GM18517 (cell line): ENCODE data around the gene OLR1.

ENCODE experiments used
- ATAC-seq: cut with Tn5 transposase; IDR thresholded peaks from one replicate; pipeline ENCODE4 v1.9.1; 2021; ENCODE audit warnings: mild to moderate bottlenecking, moderate library complexity; ENCODE audit not compliant: unreplicated experiment

OLR1 gene

DNA sequence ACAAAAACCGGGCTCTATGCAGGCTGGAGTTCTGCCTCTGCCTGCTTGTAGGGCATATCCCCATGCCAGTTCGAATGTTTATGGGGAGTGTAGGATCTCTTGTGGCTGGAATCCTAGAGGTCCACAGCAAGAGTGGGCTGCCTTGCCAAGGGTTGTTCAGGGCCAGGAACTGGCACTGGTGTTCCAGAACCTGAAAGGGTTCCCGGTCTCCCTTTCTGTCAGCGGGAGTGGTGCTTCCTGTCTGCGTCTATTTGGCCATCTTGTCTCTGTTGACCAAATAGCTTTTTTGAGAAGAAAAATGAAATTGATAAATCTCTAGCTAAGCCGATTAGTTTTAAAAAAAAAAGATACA, 17.8 kb downstream of the OLR1 start:
- ATAC-seq, result no peak

DNA sequence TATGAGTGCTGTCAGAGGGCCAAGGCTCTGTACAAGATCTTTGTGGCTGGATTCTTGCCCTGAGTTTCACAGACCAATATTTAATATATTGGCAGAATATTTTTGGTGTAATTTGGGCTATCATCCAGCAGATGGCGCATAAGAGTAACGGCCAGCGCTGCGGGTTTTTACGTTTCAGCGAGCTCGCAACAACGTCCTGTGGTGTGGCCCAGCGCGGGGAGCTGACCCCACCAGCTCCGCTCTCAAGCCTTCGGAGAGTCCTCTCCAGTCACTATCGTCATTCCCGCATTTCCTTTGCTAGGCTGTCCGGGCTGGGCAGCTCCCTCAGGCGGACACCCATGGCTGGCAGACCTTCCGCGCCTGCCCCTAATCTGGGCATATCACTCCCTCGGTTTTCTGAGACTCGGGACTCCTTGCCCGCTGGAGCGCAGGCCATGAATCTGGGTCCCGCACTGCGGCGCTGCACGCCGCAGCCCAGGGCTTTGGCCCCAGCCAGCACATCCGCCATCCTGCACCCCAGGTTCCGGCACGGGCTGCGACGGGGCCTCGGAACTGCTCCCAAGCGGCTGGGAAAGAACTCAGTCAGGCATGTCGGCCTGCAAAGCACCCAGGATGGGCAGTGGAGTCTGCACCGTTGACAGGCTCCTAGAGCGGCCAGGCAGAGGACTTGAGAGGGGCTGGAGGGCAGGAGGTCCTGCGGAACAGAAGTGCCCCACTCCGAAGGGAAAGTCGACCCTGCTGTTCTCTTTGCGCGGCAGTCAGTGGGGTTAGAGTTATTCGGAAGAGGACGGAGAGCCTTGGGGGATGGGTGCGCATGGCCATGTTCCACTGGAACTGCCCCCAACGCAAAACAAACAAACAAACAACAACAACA, 18.4 kb downstream of the OLR1 start:
- ATAC-seq, result peak; percentile 74

DNA sequence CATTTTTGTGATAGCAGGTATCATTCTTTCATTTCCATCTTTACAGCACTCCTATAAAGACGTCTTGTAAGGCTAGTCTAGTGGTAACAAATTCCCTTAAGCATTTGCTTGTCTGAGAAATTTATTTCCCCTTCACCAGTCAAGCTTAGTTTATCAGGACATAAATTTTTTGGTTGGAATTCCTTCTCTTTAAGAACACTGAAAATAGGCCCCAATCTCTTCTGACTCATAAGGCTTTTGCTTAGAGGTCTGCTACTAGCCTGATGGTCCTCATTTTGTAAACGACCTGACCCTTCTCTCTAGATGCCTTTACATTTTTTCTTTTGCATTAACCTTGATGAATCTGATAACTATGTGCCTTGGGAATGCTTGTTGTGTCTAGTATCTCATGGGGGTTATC, 20.3 kb downstream of the OLR1 start:
- no peak for ATAC-seq

DNA sequence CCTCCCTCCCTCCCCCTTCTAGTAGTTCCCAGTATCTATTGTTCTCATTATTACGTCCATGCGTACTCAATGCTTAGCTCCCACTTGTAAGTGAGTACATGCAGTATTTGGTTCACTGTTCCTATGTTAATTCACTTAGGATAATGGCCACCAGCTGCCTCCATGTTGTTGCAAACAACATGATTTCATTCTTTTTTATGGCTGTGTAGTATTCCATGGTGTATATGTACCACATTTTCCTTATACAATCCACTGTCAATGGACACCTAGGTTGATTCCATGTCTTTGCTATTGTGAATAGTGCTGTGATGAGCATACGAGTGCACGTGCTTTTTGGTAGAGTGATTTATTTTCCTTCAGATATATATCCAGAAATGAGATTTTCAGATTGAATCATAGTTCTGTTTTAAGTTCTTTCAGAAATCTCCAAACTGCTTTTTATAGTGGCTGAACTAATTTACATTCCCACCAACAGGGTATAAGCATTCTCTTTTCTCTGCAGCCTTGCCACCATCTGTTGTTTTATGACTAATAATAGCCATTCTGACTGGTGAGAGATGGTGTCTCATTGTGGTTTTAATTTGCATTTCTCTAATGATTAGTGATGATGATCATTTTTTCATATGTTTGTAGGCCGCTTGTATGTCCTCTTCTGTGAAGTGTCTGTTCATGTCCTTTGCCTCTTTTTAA, 24.1 kb downstream of the OLR1 start:
- ATAC-seq, result peak; percentile 93

DNA sequence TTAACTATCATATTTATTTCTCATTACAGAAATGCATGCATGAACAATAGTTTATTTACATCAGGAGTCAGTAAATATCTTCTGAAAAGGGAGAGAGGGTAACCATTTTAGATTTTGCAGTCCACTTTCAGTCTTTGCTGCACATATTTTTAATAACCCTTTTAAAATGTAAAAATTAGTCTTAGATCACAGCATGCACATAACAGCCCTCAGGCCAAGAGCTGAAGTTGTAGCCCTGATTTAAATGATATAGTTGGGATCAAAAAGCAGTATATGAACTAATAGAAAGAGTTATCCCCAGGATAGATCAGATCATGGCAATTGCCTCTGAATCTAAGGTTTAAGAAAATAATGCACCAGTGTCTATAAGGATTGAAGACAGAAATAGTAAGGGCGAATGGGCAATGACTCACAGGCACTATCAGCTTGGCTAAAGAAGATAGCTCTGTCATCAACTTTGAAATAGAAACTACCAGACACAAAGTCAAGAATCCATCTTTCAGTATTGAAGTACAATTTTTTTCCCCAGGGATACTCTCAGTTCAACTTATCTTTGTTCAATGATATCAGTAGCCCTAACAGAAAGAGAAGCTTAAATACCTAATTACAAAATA, 28.8 kb downstream of the OLR1 start:
- no peak for ATAC-seq

DNA sequence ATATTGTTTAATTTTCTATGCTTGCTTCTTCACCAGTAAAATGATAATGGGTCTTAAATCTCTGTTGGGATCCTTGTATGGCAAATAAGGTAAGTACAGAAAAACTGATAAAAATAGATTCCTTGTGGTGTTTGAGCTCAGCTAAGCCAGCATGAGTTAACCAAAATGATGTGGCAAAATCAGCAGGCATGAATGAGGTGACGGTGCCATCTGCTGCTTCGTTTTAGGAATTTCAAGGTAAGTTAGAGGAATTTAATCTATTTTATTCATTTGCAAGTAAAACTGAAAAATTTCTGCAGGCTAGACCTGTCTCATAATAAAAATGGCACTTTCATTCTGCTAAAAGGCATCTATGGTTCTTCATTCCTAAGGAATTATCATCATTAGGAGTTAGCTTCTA, 31.9 kb downstream of the OLR1 start:
- no peak for ATAC-seq

DNA sequence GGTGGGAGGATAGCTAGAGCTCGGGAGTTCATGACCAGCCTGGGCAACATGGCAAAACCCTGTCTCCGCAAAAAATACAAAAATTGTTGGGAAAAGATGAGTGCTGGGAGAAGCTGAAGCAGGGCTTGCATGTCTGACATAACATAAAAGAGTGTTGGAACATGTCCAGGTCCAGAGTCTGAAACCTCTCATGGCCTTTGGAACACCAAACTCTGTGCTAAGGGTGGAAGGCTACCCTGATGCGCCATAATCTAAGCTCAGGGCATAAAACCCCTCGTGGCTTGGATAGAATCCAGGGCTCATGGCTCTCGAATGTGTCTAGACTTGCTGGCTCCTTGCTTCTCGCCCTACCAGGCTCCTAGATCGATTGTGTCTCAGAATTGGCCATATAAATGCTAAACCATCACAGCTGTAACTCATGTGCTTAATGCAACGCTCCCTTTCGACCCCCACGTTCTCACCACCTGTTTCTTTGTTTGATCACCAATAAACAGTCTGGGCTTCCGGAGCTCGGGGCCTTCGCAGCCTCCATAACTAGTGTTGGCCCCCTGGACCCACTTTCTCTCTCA, 35.2 kb downstream of the OLR1 start:
- ATAC-seq, result no peak

DNA sequence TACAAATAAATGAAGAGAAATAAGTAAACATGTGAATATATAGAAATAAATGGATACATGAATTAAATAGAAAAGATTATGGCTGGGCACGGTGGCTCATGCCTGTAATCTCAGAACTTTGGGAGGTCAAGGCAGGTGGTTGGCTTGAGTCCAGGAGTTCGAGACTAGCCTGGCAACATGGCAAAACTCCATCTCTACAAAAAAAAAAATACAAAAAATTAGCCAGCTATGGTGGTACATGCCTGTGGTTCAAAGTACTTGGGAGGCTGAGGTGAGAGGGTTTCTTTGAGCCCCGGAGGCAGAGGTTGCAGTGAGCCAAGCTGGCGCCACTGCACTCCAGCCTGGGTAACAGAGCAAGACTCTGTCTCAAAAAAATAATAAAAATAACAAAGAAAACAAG, 36.8 kb downstream of the OLR1 start:
- ATAC-seq, result no peak

DNA sequence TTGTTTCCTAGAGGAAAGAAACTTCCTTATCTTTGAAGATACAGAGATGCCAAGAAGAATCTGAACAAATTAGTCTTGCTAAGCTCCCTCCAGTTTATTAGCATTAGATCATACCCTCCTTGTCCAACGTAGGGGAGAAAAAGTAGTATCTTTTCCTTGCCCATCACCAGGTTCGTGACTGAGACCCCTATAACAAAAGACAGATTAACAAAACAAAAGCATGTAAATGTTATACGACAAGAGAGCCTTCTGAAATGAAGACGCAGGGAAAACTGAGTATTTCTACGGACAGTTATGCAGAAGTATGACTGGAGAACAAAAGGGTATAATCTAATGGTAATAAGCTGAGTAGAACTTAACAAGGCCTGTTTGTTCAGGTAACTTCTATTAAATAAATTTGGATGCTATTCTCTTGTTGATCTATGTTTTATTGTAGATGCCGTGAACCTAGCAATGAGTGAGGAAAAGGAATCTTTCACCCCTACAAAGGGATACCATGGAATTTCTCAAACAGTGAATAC, 39.0 kb downstream of the OLR1 start:
- ATAC-seq, result no peak

DNA sequence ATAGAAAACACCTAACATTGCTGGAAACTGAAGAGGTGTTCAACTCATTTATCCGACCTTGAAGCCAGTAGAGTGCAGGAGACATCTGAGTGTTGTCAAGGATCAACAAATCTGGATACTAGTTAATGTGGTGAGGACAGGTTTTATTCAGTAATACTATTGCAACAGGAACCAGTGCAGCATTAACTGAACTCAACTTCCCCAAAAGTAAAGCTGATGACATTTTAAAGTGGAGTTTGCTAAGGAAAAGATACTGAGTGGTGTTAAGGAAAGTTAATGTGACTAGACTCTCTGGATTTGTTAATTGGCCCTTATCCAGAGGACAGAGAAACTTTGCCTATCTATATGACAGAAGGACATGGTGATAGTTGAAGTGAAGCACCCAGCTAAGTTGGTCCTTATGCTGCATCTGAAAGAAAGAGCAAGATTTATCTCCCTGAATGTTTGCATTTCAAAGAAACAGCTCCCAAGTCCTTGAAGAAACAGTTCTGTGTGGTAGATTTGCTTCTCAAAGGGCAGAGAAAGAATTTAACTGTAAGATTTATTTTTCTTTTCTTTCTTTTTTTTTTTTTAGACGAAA, 40.7 kb downstream of the OLR1 start:
- ATAC-seq, result no peak

DNA sequence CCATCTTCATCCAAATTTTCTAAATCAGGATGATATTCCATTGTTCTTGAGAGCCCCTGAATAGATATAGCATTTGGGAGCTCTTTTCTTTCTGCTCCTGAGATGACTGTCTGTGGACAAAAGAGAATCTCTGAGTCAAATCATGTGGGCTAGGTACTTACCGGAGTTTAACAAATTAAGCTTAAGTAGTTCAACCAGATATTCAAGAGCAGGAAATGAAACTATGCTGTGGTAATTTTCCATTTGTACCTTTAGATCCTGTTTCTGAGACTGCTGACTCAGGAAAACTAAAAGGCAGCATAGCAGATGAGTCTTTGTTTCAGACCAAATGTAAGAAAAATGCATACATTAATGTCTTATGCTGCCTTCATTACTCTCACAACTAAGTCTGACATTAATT, 41.9 kb downstream of the OLR1 start, which contains the start of gene CLEC7A:
Gene CLEC7A, minus strand, starts transcription at position 158 of the 400 bp plus-strand sequence. Its CDS starts 117 bp downstream, at position 41.
- ATAC-seq, result peak; percentile 93

DNA sequence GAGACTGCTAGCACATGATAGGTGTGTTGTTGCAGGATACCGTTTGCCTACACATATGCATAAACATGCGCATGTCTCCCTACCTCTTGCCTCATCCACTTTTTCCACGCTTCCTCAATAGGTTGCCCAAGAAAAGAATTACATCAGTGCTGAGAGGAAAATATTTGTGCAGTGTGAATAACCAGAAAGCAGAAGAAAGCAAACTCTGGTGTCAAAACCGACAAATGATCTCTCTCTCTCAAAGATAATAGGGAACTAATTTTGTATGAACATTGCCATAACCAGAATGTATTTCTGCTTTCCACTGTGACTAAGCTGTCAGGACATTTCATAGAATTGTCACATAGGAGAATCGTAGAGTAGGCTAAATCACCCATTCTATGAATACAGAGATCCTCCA, 43.2 kb downstream of the OLR1 start:
- ATAC-seq, result no peak

DNA sequence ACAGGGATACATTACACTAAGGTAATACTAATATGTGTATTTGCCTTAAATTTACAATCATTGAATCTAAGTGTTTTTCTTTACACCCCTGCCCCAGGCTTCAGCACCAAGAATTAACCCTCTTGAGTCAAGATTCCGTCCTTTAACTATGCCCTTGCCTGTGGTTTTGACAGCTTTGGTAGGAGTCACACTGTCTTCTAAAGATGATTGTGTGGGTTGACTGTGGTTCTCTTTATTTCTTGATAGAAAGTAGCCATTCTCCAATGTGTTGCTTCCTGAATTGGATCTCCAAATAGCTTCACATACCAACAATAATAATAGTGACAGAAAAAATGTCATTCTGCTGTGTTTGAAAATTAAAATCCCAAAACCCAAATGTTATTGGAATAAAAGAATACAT, 45.5 kb downstream of the OLR1 start:
- ATAC-seq, result no peak

DNA sequence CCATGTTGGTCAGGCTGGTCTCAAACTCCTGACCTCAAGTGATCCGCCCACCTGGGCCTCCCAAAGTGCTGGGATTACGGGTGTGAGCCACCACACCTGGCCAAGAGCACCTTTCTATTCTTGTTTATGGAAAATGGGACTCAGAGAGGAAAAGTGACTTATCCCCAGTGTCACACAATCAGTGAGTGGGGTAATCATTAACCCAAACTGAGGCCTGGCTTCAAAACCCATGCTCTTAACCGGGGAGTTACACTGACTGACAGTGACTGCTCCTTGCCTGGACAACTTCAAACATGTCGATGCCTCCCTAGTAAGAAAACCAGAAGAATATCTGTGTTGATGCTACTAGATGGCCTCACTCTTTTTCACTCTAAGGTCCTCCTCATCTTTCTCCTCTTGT, 49.2 kb downstream of the OLR1 start:
- no peak for ATAC-seq

DNA sequence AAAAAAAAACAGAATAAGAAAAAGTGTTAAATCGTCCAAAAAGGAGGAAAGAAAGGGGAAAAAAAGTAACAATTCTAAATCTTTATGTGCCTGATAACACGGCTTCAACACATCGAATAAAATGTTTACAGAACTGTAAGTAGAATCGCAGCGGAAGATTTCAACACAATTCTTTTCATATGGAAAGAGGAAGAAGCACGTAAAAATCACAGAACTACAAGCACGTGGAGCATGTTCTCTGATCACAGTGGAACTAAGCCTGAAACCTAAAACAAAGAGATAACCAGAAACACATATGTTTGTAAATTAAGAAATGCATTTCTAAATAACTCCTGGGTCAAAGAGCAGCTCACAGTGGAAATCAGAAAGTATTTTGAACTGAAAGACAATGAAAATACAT, 50.7 kb downstream of the OLR1 start:
- ATAC-seq, result no peak

DNA sequence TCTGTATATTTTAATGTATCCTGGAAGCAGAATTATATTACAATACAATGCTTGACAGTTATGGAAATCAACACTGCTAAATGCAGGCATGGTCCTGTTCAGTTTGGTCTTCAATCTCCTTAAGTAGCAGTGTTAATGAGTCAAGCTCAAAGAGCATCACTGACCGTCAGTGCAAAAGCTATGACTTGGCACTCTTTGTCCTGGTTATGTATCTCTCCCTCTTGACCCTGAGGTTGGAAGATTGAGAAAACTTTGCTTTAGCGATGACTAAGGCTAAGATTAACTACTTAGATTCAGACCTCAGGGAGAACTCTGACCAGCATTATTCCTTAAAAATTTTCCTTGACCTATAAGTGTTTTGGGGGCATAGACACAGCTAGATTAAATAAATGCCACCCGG, 52.9 kb downstream of the OLR1 start:
- no peak for ATAC-seq

DNA sequence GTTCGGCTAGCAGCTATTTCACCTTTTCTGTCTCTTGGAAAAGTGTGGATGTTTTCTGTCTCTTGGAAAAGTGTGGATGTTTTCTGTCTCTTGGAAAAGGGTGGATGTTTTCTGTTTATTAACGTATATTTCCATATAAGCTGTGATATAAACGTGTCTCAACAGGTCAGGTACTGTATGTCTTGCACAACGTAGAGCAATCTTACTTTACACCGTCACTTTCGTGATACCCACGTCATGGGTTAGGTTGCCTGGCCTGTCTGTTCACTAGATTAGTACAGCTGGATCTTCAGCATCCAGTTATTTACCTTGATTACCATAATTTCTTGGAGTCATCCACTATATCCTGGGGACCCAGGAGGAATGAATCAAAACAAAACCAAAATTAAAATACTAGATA, 56.0 kb downstream of the OLR1 start:
- no peak for ATAC-seq

DNA sequence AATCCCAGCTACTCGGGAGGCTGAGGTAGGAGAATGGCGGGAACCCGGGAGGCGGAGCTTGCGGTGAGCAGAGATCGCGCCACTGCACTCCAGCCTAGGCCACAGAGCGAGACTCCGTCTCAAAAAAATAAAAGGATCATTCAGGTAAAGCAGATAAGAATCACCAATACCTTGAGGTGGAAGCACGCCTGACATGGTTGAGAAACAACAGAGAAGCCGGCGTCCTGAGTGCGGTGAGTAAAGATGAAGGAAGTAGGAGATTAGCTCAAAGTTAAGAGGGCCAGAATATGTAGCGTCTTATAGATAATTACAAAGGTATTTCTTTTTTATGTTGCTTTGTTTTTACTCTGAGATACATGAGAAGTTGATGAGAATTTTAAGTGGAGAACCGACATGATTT, 56.6 kb downstream of the OLR1 start:
- no peak for ATAC-seq

DNA sequence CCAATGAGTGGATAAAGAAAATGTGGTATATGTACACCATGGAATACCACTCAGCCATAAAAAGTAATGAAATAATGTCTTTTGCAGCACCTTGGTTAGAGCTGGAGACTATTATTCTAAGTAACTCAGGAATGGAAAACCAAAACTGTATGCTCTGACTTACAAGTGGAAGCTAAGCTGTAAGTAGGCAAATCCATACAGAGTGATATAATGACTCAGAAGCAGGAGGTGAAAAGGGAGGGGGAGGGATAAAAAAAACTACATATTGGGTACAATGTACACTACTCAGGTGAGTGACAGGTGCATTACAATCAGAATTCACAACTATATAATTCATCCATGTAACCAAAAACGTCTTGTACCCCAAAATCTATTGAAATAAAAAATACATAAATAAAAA, 58.0 kb downstream of the OLR1 start:
- ATAC-seq, result no peak

DNA sequence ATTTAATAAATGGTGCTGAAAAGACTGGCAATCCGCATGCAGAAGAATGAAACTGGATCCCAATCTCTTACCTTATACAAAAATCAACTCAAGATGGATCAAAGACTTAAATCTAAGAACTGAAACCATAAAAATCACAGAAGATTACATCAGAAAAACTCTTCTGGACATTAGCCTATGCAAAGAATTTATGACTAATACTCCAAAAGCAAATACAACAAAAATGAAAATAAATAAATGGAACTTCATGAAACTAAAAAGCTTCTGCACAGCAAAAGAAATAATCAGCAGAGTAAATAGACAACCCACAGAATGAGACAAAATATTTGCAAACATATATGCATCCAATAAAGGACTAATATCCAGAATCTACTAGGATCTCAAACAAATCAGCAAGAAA, 58.9 kb downstream of the OLR1 start:
- ATAC-seq, result no peak

DNA sequence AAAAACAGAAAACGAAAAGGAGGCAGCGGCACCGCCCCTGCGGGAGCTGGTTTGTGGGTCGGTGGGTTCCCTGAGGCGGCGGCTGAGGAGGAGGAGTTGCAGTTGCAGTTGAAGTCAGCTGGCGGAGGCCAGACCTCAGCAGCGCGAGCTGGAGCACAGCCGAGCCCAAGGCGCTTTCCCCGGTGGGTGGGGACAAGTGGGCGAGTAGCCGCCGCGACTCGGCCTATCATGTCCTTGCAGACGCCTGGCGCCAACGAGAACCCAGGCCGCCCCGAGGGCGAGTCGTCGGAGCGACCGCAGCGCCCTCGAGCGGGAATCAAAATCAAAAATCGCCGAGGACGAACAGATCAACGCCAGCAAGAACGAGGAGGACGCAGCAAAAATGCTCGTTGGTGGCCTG, 60.5 kb downstream of the OLR1 start:
- ATAC-seq, result no peak
